ENCODE data around the gene SYDE1.

SYDE1 gene

DNA sequence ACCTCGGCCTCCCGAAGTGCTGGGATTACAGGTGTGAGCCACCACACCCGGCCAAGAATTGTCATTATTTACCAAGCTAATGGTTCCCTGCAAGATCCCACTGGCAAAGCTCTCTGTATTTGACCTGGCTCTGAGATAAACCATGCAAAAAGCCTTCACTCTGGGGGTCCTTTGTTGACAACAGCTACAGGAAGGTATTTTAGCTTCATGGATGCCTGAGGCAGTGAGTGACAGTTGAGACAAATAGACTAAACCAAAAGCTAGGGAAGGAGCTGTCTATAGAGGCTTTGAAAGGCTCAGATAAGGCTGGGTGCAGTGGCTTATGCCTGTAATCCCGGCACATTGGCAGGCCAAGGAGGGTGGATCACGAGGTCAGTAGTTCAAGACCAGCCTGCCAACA is 48.1 kb downstream of the SYDE1 start:
- Histone ChIP-seq H3K27ac (ENCODE audit: low read depth, low read length, poor library complexity, severe bottlenecking) (no peak overlapping the region), H3K9me2 (ENCODE audit: low read depth, low read length) (no peaks in the 10 kb centered on the region), H3F3A (ENCODE audit: insufficient read depth, low read length) (no peaks in the 10 kb centered on the region), H3K4me2 (ENCODE audit: low read length) (no peak overlapping the region), H3K27me3 (ENCODE audit: insufficient read depth, low read length) (peaks cover 3% of the 10 kb centered on the region), H3K9me3 (ENCODE audit: low read length) (peaks cover 7% of the 10 kb centered on the region), H3K9ac (ENCODE audit: low read length) (no peak overlapping the region), H2AFZ (ENCODE audit: low read length) (no peak overlapping the region), H4K20me1 (ENCODE audit: insufficient read depth, low read length) (no peaks in the 10 kb centered on the region), H3K79me2 (ENCODE audit: insufficient read depth, low read length) (no peaks in the 10 kb centered on the region), H3K4me1 (ENCODE audit: insufficient read depth, low read length, severe bottlenecking) (peaks cover 8% of the 10 kb centered on the region), H3K4me3 (ENCODE audit: low read depth, low read length, poor library complexity, severe bottlenecking) (no peak overlapping the region), H3K36me3 (ENCODE audit: insufficient read depth, low read length) (no peaks in the 10 kb centered on the region)
- TF ChIP-seq EZH2 (IDR thresholded peaks at IDR 0.05; ENCODE audit: borderline replicate concordance, low read length): no peak
- TF ChIP-seq, protein P1, sequence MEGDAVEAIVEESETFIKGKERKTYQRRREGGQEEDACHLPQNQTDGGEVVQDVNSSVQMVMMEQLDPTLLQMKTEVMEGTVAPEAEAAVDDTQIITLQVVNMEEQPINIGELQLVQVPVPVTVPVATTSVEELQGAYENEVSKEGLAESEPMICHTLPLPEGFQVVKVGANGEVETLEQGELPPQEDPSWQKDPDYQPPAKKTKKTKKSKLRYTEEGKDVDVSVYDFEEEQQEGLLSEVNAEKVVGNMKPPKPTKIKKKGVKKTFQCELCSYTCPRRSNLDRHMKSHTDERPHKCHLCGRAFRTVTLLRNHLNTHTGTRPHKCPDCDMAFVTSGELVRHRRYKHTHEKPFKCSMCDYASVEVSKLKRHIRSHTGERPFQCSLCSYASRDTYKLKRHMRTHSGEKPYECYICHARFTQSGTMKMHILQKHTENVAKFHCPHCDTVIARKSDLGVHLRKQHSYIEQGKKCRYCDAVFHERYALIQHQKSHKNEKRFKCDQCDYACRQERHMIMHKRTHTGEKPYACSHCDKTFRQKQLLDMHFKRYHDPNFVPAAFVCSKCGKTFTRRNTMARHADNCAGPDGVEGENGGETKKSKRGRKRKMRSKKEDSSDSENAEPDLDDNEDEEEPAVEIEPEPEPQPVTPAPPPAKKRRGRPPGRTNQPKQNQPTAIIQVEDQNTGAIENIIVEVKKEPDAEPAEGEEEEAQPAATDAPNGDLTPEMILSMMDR (IDR thresholded peaks at IDR 0.05; ENCODE audit: low read length): no peak

DNA sequence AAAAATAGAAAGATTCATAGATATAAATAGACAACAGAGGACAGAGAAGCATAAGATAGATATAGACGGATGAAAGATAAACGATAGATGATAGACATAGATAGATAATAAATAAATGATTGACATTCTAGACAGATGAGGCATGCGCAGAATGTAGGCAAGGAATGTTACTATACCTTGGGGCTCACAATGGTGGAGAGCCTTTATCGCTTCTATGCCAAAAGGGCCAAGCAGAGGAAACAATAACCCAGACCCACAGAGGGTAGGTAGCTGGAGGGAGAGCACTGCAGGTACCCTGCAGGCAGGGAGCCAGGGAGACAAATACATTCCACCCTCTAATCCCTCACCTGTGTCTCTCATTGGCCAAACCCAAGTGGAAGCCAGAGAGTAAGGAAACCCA is 49.2 kb downstream of the SYDE1 start:
- H3K79me2 ChIP-seq (ENCODE audit: insufficient read depth, low read length): no peaks in the 10 kb centered on the region
- peaks cover 7% of the 10 kb centered on the region for H3K9me3 ChIP-seq (ENCODE audit: low read length)
- no peak overlapping the region for H3K27ac ChIP-seq (ENCODE audit: low read depth, low read length, poor library complexity, severe bottlenecking)
- no peak overlapping the region for H2AFZ ChIP-seq (ENCODE audit: low read length)
- no peak overlapping the region for H3K4me3 ChIP-seq (ENCODE audit: low read depth, low read length, poor library complexity, severe bottlenecking)
- TF ChIP-seq EZH2 (IDR thresholded peaks at IDR 0.05; ENCODE audit: borderline replicate concordance, low read length): no peak
- no peaks in the 10 kb centered on the region for H3F3A ChIP-seq (ENCODE audit: insufficient read depth, low read length)
- no peak overlapping the region for H3K9ac ChIP-seq (ENCODE audit: low read length)
- H3K27me3 ChIP-seq (ENCODE audit: insufficient read depth, low read length): peaks cover 3% of the 10 kb centered on the region
- H4K20me1 ChIP-seq (ENCODE audit: insufficient read depth, low read length): no peaks in the 10 kb centered on the region
- H3K4me2 ChIP-seq (ENCODE audit: low read length): no peak overlapping the region
- H3K9me2 ChIP-seq (ENCODE audit: low read depth, low read length): no peaks in the 10 kb centered on the region
- no peaks in the 10 kb centered on the region for H3K36me3 ChIP-seq (ENCODE audit: insufficient read depth, low read length)
- peaks cover 19% of the 10 kb centered on the region for H3K4me1 ChIP-seq (ENCODE audit: insufficient read depth, low read length, severe bottlenecking)

DNA sequence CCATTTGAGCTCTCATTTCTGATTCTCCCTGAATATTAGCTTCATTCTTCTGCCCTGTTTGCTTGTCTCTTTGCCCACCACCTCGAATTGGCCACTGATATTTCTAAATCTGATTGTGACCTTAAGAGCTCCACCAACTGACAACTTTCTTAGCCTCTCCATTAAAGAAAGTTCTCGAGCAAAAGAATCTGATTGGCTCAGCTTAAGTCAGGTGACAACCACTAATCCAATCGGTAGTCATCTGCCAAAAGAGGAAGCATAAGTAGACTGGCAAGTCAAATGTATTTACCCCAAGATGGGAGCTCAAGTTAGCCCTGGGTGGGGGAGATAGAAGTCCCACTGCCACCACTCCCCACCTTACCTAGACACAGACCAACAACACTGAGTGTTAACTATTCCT is 52.0 kb downstream of the SYDE1 start:
- H3K9me3 ChIP-seq (ENCODE audit: low read length): peaks cover 5% of the 10 kb centered on the region
- peaks cover 3% of the 10 kb centered on the region; the same call in 1 of the 2 replicates for H3K27me3 ChIP-seq (ENCODE audit: insufficient read depth, low read length)
- H2AFZ ChIP-seq (ENCODE audit: low read length): no peak overlapping the region
- no peaks in the 10 kb centered on the region for H3F3A ChIP-seq (ENCODE audit: insufficient read depth, low read length)
- H3K27ac ChIP-seq (ENCODE audit: low read depth, low read length, poor library complexity, severe bottlenecking): no peak overlapping the region
- no peak overlapping the region for H3K4me2 ChIP-seq (ENCODE audit: low read length)
- no peaks in the 10 kb centered on the region; the same call in 1 of the 2 replicates for H3K36me3 ChIP-seq (ENCODE audit: insufficient read depth, low read length)
- no peaks in the 10 kb centered on the region for H3K9me2 ChIP-seq (ENCODE audit: low read depth, low read length)
- no peaks in the 10 kb centered on the region for H3K79me2 ChIP-seq (ENCODE audit: insufficient read depth, low read length)
- TF ChIP-seq EZH2 (IDR thresholded peaks at IDR 0.05; ENCODE audit: borderline replicate concordance, low read length): no peak
- TF ChIP-seq, protein P1 (IDR thresholded peaks at IDR 0.05; ENCODE audit: low read length): no peak
- H3K9ac ChIP-seq (ENCODE audit: low read length): no peak overlapping the region
- H3K4me3 ChIP-seq (ENCODE audit: low read depth, low read length, poor library complexity, severe bottlenecking): no peak overlapping the region
- H3K4me1 ChIP-seq (ENCODE audit: insufficient read depth, low read length, severe bottlenecking): peaks cover 24% of the 10 kb centered on the region
- H4K20me1 ChIP-seq (ENCODE audit: insufficient read depth, low read length): no peaks in the 10 kb centered on the region
